Measurements from ENCODE around the gene OTOP1.

GRCh38 chr4:4225915-4226605, 669 bp downstream of the OTOP1 start:
- TF ChIP-seq POLR2A (IDR thresholded peaks at IDR 0.05) (no peak), CTCF (IDR thresholded peaks at IDR 0.05) (no peak)
